NCI-H1105 (cell line): ENCODE results near the gene CIRBP.

ENCODE experiments used
- DNase-seq: peaks from one replicate; lab custom pipeline; 2025; lab: John Stamatoyannopoulos, UW

The CIRBP gene

DNA sequence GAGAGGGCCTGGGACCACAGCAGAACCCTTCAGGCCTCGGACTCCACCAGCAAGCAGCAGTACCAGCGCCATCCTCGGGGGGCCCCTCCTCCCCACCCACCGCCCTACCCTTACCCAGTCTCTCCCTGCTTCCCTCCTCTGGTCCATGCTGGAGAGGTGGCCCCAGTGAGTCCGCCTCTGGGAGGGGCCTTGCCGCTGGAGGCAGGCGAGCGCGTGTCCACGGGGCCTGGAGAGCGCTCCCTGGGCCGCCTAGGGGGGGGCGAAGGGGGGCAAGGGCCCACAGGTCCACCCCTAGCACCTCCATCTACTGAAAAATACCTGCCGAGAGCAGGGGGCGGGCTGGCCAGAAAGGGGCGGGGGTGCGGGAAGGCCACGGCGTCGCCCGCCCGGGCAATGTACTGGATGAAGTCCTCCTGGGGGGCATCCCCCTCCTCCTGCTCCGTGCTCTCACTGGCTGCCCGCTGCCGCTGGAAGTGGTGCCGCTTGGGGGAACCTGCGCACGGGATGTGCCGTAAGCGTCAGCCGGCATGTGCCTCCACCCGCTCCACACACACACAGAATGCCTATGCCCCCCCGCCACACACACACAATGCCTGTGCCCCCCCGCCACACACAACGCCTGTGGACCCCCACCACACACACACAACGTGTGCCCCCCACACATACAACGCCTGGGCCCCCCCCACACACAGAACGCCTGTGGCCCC is 38.2 kb upstream of the CIRBP start:
- no peak for DNase-seq

DNA sequence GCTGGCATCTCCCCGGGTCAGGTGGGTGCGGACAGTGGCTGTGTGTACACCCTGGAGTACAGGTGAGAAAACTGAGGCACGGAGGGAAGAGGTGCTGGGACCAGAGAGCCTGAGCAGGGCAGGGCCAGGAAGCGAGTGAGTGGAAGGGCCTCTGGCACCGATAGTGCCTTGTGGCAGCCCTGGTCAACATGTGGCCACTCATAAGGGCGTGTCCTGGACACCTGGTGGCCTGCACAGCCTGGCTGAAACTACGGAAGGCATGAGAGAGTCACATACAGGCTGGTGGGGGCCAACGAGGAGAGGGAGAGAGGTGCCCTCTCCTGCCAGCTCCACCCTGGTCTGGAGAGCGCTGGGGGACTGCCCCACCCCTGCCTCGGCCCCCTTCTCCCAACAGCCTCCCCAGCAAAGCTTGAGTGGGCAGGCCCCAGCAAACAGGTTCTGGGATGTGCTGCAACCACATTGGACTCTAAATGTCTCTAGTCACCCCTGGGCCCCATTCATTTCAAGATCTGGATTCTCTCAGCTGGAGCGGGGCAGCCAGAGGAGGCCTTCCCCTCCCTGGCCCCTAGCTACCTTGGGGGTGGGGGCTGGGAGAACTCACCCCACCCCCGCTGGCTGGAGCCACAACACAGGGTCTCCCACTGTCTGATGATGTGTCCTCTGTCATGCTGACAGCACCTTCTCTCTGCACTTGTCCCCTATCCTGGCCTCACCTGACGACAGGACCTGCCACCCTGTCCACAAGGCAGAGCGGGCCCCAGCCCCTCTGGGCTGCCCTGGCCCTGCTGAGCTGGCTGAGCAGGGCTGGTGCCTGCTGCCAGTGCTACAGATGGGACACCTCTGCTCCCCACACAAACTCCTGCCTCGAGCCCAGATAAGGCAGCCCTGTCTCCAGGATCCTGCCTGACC is 37.1 kb upstream of the CIRBP start:
- DNase-seq, result no peak

DNA sequence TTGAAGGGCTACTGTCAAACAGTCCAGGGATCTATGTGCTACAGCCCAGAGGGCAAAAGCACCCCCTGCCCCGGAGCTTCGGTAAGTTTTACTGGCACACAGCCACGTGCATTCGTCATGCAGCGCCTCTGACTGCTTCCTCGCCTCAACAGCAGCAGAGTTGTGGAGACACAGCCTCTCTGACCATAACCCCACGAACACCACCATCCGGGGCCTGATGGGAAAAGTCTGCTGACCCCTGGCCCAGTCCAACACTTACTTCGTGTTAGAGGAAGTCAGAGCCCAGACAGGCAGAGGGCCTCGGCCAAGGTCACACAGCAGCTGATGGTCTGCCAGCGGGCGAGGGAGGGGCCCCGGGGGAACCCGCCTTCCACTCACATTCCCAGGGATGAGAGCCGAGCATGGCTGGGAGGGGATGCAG is 36.5 kb upstream of the CIRBP start:
- no peak for DNase-seq

DNA sequence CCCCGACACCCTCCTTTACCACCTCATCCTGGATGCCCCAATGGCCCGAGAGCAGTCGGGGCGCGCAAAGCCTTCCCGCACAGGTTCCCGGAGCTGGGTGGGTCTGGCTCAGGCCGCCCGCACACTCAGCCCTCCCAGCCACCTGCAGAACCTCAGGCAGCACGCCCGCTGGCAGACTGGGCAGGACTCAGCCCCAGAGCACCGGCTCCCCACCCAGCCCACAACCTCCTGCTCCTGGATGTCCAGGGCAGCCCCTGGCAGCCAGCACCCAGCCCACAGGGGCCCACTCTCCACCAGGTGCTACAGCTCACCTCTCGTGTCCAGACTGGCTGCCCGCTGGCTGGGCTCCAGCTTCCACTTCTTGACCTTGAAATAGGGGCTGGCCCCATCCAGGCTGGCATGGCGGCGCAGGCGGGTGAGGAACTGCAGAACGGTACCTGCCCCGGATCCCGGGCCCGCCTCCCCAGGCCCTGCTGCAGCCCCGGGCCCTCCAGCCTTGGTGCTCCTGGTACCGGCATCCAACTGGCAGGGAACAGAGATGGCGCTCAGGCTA is 35.9 kb upstream of the CIRBP start:
- no peak for DNase-seq

DNA sequence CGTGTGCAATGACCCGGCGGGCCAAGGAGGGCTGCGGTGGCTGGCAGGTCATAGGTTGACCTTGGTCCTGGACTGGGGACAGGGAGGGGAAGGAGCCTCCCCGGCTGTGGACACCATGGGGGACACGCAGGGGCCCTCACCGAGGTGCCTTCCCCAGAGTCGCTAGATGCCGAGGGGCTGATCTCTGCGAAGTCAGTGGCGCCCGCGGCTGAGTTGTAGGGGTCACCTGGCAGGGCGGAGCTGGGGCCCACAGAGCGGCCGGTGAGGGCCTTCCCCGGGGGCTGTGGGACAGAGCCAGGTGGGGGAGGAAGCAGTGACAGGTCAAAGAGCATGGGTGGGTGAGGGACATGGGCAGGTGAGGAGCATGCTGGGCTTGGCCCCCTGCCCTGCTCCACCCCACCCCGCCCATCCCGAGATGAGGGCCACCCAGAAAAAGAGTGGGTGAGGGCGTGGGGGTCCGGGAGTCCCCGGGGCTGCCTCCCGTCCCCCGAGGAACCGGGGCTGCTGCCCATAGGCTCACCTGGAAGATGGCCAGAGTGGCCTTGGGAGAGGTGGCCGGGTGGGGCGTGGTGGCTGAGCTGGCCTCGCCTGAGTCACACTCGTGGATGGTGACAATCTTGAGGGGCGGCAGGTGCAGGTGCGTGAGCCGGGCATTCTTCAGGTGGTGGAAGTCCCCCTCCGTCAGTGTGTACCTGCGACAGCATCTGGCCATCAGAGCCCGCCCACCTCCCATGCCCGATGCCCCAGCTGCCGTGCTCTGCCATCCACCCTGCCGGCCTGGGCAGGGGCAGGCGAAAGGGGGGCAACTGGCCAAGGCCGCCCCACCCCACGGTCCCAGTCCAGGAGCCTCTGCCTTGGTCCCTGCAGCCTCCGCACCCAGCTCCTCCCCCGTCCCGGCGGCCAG is 34.8 kb upstream of the CIRBP start:
- DNase-seq, result no peak

DNA sequence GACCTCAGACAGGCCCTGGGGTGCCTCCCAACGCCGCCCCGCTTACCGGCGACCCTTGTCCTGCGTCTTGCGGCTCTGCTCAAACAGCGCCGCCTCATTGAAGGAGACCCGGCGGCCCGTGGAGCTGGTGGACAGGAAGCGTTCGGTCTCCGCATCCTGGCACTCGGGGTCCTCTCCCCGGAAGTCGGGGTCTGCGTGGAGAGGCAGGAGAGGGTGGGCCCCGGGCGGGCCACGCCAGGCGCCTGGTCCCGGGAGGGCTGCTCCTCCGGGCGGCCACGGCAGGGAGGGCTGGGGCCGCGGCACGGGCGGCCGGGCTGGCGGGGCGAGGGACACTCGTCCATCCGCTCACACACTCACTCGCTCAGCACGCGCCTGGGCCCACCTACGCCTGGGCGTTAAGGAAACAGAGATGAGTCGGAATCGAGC is 34.2 kb upstream of the CIRBP start:
- no peak for DNase-seq

DNA sequence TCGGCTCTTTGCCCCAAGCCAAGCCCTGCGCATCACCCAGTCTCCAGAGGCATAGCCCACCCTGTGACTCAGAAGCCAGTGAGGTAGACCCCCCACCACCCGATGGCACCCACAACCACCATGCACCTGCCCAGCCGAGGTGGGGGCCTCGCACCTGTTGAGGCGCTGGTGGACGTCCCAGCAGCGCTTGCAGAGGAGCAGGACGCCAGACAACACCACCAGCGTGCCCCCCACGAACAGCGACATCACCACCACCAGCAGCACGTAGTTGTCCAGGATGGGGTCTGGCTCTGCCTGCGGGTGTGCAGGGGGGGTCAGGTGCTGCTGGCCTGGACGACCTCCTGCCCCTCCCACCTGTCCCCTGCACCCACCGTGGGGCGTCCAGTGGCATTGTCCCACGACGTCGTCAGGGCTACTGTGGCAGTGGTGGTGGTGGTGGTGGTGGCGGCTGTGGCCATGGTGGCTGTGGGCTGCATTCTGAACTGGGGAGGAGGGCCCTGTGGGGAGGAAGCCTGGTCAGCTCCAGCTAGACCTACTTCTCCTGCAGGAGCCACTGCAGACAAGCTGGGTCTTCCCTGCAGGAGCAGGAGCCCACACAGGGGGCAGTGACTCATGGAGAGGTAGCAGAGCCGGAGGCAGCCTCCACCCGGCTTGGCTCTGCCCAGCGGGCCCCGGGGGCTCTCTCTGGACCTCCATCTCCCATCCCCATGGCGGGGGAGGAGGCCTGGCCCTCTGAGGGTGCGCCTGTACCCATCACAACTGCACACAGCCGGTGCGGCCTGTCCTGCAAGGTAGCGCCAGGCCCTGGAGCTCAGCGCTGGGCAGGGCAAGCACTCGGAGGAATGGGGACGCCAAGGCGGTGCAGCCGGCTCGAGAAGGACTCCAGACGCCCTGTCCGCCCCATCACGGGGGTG is 33.2 kb upstream of the CIRBP start:
- DNase-seq, result no peak

DNA sequence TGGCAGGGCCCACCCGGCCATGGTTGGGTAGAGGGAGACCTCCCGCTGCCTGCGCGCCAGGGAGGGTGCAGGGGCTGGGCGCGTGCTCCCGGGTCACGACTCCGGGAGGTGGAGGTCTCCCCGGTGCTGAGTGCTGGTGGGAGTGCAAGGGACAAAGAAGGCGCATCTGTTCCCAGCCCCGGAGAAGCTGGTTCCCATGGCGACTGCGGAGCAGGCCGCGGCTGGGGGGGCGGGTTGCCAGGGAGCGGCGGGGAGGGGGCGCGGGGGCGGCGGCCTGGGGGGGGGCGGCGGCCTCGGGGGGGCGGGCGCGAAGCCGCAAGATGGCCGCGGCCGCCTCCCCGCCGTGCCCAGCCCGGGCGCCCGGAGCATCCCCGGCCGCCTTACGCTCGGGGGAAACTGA is 32.6 kb upstream of the CIRBP start:
- peak; percentile 41 for DNase-seq

DNA sequence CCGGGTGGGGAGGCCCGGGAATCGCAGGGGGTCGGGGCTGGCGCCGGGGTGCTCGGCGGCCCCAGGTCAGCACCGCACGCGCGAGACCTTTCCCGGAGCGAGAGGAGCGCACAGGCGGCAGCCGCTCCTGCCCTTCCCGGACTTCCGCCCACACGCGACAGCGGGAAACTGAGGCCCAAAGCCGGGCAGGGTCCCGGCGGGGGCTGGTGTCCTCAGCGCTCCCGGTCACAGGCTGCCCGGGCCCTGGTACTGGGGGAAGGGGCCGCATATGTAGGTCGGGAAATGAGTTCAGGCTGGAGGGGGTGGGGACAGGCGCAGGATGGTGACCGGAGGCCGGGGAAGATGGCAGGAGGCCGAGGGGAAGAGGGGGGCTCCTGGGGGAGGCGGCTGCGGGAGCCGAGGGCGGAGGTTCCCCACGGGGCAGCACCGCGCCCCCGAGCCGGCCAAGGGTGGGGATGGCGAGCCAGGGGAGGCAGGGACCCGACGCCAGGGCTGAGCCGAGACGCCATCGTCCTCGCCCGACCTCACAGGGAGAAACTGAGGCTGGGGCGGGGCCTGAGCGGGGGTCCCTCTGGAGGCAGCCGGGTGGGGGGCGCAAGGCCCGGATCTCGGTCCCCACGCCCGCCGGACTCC is 32.0 kb upstream of the CIRBP start:
- no peak for DNase-seq

DNA sequence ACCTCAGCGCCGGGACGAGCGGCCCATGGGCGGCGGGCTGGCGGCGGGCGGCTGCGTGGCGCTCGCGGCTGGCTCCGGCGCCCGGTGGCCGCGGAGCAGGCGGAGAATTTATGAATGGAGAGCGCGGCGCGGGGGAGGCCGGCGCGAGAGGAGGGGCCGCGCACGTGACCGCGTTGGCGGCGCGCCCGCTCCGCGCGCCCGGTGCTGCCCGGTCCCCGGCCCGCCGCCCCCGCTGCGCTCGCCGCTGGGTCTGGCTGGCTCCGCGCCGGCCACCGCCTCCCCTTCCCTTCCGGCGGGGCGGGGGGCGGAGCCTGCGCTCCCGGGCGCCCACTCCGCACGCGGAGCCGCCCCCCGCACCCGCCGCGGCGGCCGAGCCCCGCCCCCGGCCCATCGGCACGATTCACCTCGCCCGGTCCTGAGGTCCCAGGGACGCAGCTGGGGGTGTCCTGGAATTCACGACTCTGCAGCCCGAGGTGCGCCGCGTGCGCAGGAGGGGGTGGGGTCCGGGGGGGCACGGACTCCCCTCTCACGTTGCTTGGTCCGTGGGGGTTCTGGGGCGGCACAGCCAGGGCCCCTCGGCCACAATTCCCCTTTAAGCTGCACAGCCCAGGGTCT is 31.3 kb upstream of the CIRBP start, which contains the start of gene CBARP:
Gene CBARP (minus strand): TSS at position 252 of the 615 bp plus-strand sequence. CDS start 1,905 bp downstream, outside the sequence.
- peak; percentile 23 for DNase-seq

DNA sequence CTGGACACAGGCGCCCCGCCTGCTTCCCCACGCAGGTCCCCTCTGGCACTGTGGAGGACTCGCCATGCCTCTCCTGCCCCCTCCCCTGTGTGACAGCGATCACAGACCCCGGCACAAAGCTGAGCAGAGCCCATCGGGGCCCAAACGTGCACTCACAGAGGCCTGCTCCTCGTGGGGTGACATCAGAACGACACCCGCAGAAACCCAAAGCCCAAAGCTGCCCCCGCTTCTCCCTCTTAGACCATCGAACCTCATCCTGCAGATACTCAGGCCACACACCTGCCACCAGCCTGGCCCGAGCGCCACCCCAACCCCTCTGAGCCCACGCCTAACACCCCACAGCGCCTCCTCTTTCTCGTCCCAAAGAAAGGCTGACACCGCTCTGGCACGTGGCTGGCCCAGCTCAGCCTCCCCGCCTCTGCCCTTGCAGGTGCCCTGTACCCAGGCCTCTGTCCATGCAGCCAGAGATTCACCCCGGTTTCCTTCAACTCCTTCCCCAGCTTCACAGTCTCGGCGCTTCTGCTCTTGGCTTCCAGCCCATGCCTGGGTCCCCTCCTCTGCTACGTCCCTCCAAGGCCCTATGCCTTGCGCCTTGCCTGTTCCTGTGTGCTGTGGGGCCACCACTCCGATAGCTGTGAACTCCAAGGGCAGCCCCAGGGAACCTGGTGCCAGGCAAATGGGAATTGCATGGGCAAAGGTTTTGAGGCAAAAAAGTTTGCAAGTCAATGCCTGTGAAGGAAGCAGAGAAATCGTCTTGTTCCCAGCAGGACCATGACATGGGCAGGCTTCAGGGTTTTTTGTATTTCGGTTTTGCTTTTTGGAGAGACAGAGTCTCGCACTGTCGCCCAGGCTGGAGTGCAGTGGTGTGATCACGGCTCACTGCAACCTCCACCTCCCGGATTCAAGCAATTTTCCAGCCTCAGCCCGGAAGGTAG is 30.5 kb upstream of the CIRBP start:
- DNase-seq, result no peak

DNA sequence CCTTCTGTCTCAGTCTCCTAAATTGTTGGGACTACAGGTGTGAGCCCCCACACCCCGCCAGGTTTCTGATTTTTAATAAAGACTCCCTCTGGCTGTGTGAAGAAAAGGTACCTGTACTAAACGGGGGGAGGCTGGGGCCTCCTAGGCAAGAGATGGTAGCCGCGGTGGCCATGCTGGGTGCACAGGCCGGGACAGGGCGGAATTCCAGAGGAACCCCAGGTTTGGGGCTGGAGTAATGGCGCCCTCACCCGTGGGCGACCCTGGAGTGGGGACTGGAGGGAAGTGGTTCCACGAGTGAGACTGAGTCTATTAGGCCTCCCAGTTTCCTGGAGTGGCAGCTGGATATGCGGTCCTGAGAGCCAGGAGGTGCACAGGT is 29.7 kb upstream of the CIRBP start:
- no peak for DNase-seq

DNA sequence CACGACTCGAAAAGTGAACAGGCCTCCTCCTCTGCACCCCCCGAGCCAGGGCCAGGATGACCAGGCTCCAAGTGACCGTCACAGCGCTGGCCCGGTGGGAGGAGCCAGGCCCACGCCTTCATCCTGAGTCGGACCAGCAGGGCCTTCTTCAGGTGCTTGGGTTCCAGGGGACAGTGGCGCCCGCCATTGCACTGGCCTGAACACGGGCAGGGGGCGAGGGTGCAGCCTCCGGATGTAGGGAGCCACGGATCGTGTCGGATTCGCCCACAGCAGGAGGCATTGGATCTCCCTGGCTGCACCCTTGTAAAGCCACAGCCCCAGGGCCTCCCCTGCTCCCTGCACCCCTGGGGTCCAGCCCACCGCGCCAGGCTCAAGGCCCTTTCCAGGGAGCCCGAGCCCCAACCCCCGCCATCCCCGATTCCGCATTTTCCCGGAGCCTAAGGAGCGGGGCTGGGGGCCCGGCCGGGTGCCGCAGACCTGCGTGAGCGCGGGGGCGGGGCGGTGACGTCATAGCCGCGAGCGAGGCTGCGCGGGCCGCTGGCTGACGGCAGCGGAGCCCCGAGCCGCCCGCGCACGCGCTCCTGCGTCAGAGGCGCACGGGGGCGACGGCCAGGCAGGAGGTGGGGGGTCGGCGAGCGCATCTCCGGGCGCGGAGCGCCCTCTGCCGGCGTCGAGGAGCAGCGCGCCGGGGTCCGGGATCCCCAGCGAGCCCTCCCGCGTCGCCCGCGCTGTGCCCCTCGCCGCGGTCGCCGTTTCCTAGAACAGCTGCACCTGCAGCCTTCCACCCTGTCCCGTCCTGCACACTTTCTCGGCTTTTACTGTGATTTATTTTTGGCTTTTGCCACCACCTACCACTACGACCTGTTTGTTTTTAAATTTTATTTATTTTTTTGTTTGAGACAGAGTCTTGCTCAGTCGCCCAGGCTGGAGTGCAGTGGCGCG is 29.1 kb upstream of the CIRBP start:
- DNase-seq, result peak; percentile 90

DNA sequence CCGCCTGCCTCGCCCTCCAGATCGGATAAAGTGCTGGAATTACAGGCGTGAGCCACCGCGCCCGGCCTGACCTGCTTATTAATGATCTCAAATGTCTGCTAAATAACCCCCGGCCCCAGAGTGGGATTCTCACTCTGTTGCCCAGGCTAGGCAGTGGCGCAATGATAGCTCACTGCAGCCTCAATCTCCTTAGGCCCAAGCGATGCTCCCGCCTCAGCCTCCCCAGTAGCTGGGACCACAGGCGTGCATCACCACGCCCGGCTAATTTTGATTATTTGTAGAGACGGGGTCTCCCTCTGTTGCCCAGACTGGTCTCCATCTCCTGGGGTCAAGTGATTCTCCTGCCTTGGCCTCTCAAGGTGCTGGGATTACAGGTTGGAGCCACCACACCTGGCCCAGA is 28.2 kb upstream of the CIRBP start:
- DNase-seq, result no peak

DNA sequence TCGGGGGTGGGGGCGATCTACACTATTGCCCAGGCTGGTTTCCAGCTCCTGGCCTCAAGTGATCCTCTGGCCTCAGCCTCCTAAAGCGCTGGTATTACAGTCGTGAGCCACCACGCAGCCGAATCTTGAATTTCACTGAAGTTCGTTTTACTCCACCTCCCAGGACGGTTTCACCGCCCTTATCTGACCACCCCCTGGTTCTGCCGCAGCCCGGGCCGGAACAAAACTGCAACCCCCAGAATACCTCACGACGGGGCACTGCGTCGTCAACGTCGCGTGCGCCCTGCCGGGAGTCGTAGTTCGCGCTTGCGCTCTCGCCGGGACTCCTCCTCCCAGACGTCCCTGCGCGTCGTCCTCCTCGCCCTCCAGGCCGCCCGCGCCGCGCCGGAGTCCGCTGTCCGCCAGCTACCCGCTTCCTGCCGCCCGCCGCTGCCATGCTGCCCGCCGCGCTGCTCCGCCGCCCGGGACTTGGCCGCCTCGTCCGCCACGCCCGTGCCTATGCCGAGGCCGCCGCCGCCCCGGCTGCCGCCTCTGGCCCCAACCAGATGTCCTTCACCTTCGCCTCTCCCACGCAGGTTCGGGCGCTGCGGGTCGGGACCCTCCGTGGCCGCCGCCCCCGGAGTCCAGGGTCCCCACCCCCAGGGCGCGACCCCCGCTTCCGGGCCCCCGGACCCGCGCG is 27.6 kb upstream of the CIRBP start, which contains the start of gene ATP5F1D:
Gene ATP5F1D (plus strand): TSS at position 335 of the 679 bp plus-strand sequence. CDS start 100 bp downstream, at position 435.
- peak; percentile 91 for DNase-seq

DNA sequence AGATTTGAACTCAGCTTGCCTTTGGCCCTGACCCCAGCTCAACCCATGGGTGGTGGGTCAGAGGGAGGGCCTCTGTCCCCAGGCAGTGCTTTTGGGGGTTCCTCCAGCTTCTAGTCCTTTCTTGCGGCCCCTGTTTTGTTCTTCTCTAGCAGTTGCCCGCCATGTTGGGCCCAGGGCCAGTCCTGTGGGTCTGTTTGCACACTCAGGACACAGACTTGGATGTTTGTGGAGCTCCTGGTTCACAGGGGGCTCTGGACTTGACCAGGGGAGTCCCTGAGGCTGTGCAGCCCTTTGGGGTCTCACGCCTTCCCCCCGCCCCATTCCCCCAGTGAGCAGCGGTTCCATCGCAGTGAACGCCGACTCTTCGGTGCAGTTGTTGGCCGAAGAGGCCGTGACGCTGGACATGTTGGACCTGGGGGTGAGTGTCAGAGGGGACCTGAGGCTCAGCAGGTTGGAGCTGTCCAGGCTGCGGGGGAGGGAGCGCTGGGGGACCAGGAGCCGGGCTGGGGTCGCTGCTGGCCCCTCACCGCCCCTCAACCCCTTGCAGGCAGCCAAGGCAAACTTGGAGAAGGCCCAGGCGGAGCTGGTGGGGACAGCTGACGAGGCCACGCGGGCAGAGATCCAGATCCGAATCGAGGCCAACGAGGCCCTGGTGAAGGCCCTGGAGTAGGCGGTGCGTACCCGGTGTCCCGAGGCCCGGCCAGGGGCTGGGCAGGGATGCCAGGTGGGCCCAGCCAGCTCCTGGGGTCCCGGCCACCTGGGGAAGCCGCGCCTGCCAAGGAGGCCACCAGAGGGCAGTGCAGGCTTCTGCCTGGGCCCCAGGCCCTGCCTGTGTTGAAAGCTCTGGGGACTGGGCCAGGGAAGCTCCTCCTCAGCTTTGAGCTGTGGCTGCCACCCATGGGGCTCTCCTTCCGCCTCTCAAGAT is 25.1 kb upstream of the CIRBP start:
- DNase-seq, result peak; percentile 40
